Measurements from ENCODE around the gene DPPA4.

The DPPA4 gene

DNA sequence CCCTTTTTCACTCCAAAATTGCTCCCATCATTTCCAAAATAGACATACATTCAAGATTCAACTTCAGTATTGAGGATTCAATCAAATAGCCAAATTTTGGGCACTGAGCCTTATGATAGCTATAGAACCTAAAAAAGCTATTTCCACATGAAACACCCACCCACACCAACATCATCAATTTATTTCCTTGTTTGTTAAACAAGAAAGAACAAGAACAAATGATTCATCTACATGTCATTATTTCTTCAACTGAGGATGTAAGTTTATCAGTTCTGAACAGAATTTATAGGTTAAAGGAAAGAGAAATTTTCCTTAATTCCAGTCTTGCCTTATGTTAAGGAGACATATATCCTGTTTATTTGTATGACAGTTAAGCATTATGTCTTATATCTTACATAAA lies 53.3 kb downstream of the DPPA4 start:
- no peaks in the 10 kb centered on the region for H3K4me1 ChIP-seq (ENCODE audit: insufficient read depth, low read length, poor library complexity, severe bottlenecking)
- no peak overlapping the region for H3K4me3 ChIP-seq (ENCODE audit: low read length, poor library complexity, severe bottlenecking)
- no peak for TF ChIP-seq EZH2phosphoT487 (IDR thresholded peaks at IDR 0.05; ENCODE audit: borderline replicate concordance)
- TF ChIP-seq, protein P1, sequence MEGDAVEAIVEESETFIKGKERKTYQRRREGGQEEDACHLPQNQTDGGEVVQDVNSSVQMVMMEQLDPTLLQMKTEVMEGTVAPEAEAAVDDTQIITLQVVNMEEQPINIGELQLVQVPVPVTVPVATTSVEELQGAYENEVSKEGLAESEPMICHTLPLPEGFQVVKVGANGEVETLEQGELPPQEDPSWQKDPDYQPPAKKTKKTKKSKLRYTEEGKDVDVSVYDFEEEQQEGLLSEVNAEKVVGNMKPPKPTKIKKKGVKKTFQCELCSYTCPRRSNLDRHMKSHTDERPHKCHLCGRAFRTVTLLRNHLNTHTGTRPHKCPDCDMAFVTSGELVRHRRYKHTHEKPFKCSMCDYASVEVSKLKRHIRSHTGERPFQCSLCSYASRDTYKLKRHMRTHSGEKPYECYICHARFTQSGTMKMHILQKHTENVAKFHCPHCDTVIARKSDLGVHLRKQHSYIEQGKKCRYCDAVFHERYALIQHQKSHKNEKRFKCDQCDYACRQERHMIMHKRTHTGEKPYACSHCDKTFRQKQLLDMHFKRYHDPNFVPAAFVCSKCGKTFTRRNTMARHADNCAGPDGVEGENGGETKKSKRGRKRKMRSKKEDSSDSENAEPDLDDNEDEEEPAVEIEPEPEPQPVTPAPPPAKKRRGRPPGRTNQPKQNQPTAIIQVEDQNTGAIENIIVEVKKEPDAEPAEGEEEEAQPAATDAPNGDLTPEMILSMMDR (conservative IDR thresholded peaks at IDR 0.05; ENCODE audit: low read length): no peak
- no peak overlapping the region for H2AFZ ChIP-seq (ENCODE audit: low read length)
- no peak overlapping the region for H3K9ac ChIP-seq (ENCODE audit: low read depth, low read length, poor library complexity, severe bottlenecking)
- no peaks in the 10 kb centered on the region for H3F3A ChIP-seq (ENCODE audit: low read depth)
- no peaks in the 10 kb centered on the region for H3K9me3 ChIP-seq (ENCODE audit: insufficient read depth, low read depth, low read length)
- no peak overlapping the region for H3K4me2 ChIP-seq (ENCODE audit: low read depth, low read length, poor library complexity, severe bottlenecking)
- no peaks in the 10 kb centered on the region for H3K36me3 ChIP-seq (ENCODE audit: insufficient read depth, low read length)
- H3K27me3 ChIP-seq (ENCODE audit: insufficient read depth, low read length, poor library complexity, severe bottlenecking): no peaks in the 10 kb centered on the region
- H3K79me2 ChIP-seq (ENCODE audit: insufficient read depth, low read length): no peaks in the 10 kb centered on the region
- H4K20me1 ChIP-seq (ENCODE audit: insufficient read depth, low read length, poor library complexity, severe bottlenecking): no peaks in the 10 kb centered on the region
- H3K9me2 ChIP-seq (replicated peaks; ENCODE audit: low read depth, low read length): no peaks in the 10 kb centered on the region

DNA sequence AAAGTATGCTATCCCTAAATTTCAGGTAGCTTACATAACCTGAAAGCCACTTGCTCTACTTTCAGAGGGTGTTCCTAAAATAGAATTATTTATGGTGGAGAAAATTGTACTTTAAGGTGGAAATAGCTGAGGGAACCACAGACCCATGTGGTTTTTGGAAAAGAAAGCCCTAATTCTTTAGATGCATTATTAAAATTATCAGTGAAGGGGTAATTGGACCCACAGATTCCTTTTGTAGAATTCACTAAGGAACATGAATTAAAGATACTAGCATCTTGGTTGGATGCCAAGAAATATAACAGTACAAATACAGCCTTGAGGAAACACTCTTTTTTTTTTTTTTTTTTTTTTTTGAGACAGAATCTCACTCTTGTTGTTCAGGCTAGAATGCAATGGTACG lies 58.8 kb downstream of the DPPA4 start:
- Histone ChIP-seq H2AFZ (ENCODE audit: low read length) (no peak overlapping the region), H3K4me3 (ENCODE audit: low read length, poor library complexity, severe bottlenecking) (no peak overlapping the region), H3F3A (ENCODE audit: low read depth) (0 out of 2 replicates have a peak, but pooled peaks cover 5% of the 10 kb centered on the region), H3K9me2 (replicated peaks; ENCODE audit: low read depth, low read length) (no peaks in the 10 kb centered on the region), H3K4me2 (ENCODE audit: low read depth, low read length, poor library complexity, severe bottlenecking) (no peak overlapping the region), H4K20me1 (ENCODE audit: insufficient read depth, low read length, poor library complexity, severe bottlenecking) (no peaks in the 10 kb centered on the region), H3K4me1 (ENCODE audit: insufficient read depth, low read length, poor library complexity, severe bottlenecking) (peaks cover 14% of the 10 kb centered on the region), H3K36me3 (ENCODE audit: insufficient read depth, low read length) (no peaks in the 10 kb centered on the region), H3K9me3 (ENCODE audit: insufficient read depth, low read depth, low read length) (no peaks in the 10 kb centered on the region), H3K9ac (ENCODE audit: low read depth, low read length, poor library complexity, severe bottlenecking) (no peak overlapping the region), H3K79me2 (ENCODE audit: insufficient read depth, low read length) (no peaks in the 10 kb centered on the region), H3K27me3 (ENCODE audit: insufficient read depth, low read length, poor library complexity, severe bottlenecking) (no peaks in the 10 kb centered on the region)
- no peak for TF ChIP-seq EZH2phosphoT487 (IDR thresholded peaks at IDR 0.05; ENCODE audit: borderline replicate concordance)
- TF ChIP-seq, protein P1 (conservative IDR thresholded peaks at IDR 0.05; ENCODE audit: low read length): no peak

DNA sequence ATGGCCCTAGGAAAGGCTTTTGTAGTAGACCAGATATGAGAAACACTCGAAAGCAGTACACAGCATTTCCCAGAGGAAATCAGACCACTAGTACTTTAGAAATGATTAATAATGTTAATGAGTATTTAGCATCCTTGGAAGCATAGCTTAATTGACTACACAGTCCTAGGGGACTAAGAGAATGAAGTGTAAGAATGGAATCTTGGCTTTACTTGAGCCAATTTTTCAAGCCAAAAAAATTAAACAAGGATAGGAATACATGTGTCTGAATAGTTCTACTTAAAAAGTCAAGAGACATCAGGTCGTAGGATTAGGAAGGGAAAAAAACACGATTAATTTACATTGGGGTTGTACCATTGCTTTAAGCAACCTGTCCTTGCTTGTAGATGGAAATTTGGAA lies 59.2 kb downstream of the DPPA4 start:
- Histone ChIP-seq H3K36me3 (ENCODE audit: insufficient read depth, low read length) (no peaks in the 10 kb centered on the region), H3K4me3 (ENCODE audit: low read length, poor library complexity, severe bottlenecking) (no peak overlapping the region), H3K9me2 (replicated peaks; ENCODE audit: low read depth, low read length) (no peaks in the 10 kb centered on the region), H2AFZ (ENCODE audit: low read length) (no peak overlapping the region), H3K27me3 (ENCODE audit: insufficient read depth, low read length, poor library complexity, severe bottlenecking) (no peaks in the 10 kb centered on the region), H3K9ac (ENCODE audit: low read depth, low read length, poor library complexity, severe bottlenecking) (no peak overlapping the region), H3K4me1 (ENCODE audit: insufficient read depth, low read length, poor library complexity, severe bottlenecking) (peaks cover 15% of the 10 kb centered on the region), H3K4me2 (ENCODE audit: low read depth, low read length, poor library complexity, severe bottlenecking) (no peak overlapping the region), H3F3A (ENCODE audit: low read depth) (0 out of 2 replicates have a peak, but pooled peaks cover 5% of the 10 kb centered on the region), H3K79me2 (ENCODE audit: insufficient read depth, low read length) (no peaks in the 10 kb centered on the region), H4K20me1 (ENCODE audit: insufficient read depth, low read length, poor library complexity, severe bottlenecking) (no peaks in the 10 kb centered on the region), H3K9me3 (ENCODE audit: insufficient read depth, low read depth, low read length) (no peaks in the 10 kb centered on the region)
- TF ChIP-seq EZH2phosphoT487 (IDR thresholded peaks at IDR 0.05; ENCODE audit: borderline replicate concordance): no peak
- TF ChIP-seq, protein P1 (conservative IDR thresholded peaks at IDR 0.05; ENCODE audit: low read length): no peak

Measured in Loucy (cell line).